ENCODE data around the gene TTC12.

The TTC12 gene

GRCh38 chr11:113376156-113376555 lies 61.8 kb downstream of the TTC12 start:
- FAIRE-seq = no peak

- FAIRE-seq = no peak
These were observed 63.5 kb downstream of the TTC12 start for GRCh38 chr11:113377681-113378412.

GRCh38 chr11:113378692-113379091 lies 64.3 kb downstream of the TTC12 start:
- no peak for FAIRE-seq

- FAIRE-seq = no peak
These were observed 67.7 kb downstream of the TTC12 start for GRCh38 chr11:113382121-113382520.

GRCh38 chr11:113384551-113384950 lies 70.2 kb downstream of the TTC12 start:
- FAIRE-seq = no peak

GRCh38 chr11:113385749-113386148 lies 71.4 kb downstream of the TTC12 start:
- no peak for FAIRE-seq

GRCh38 chr11:113386866-113387265 lies 72.5 kb downstream of the TTC12 start:
- FAIRE-seq = no peak

GRCh38 chr11:113387605-113388211 lies 73.3 kb downstream of the TTC12 start, which contains the start of gene ANKK1:
TSS of gene ANKK1 (plus strand) at chr11:113387779. CDS start at chr11:113387885, 106 bp downstream.
- no peak for FAIRE-seq

GRCh38 chr11:113389272-113389671 lies 74.9 kb downstream of the TTC12 start:
- FAIRE-seq = no peak

- no peak for FAIRE-seq
These were observed 78.0 kb downstream of the TTC12 start for GRCh38 chr11:113392236-113392921.

- no peak for FAIRE-seq
These were observed 79.2 kb downstream of the TTC12 start for GRCh38 chr11:113393501-113393985.

GRCh38 chr11:113394919-113395318 lies 80.5 kb downstream of the TTC12 start:
- FAIRE-seq = no peak

GRCh38 chr11:113395782-113396336 lies 81.5 kb downstream of the TTC12 start:
- no peak for FAIRE-seq

- no peak for FAIRE-seq
These were observed 82.3 kb downstream of the TTC12 start for GRCh38 chr11:113396690-113397089.

GRCh38 chr11:113397212-113397611 lies 82.8 kb downstream of the TTC12 start:
- FAIRE-seq = no peak

- FAIRE-seq = no peak
These were observed 83.4 kb downstream of the TTC12 start for GRCh38 chr11:113397821-113398220.

GRCh38 chr11:113398669-113399430 lies 84.5 kb downstream of the TTC12 start:
- FAIRE-seq = no peak

- FAIRE-seq = no peak
These were observed 86.3 kb downstream of the TTC12 start for GRCh38 chr11:113400631-113401230.

- FAIRE-seq = no peak
These were observed 87.3 kb downstream of the TTC12 start for GRCh38 chr11:113401718-113402117.

- no peak for FAIRE-seq
These were observed 90.6 kb downstream of the TTC12 start for GRCh38 chr11:113404859-113405430.

GRCh38 chr11:113405724-113406478 lies 91.5 kb downstream of the TTC12 start:
- no peak for FAIRE-seq
